Fibroblast of skin of abdomen (primary cell): ENCODE results near the gene ABLIM2.
"Not testable (repeated sequence)": the region's sequence is repeated elsewhere in the genome, so short reads cannot be mapped to it uniquely, and the experiment has no call there.

ENCODE experiments used
- DNase-seq: peaks from one replicate; pipeline ENCODE4 v3.0.0-alpha.2; 2013

Gene ABLIM2

GRCh38 chr4:8156617-8157016 lies 2.0 kb downstream of the ABLIM2 start:
- DNase-seq, result no peak

DNA sequence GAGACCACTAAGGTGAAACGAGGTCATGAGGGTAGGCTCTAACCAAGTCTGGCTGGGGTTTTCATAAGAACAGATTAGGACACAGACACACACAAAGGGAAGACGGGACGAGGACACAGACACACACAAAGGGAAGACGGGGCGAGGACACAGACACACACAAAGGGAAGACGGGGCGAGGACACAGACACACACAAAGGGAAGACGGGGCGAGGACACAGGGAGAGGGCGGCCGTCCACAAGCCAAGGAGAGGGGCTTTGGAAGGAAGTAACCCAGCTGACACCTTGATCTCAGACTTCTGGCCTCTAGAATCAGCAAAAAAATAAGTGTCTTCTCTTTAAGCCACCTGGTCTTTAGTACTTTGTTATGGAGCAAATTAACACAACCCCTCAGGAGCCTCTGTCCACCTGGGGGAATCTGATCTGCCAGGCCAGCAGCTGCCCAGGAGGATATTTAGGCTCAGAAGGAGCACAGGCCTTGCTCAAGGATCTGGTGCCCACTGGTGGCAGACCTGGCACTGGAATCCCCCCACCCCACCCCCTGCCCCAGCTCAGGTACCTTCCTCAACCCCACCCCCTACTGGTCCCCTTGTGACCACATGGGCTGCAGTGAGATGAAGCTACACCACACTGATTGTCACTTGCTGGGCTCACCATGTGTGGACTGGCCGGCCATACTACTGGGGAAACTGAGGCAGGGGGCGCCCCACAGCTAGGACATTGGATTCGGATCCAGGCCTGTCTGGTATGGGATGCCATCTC lies 2.8 kb downstream of the ABLIM2 start:
- DNase-seq, result no peak

DNA sequence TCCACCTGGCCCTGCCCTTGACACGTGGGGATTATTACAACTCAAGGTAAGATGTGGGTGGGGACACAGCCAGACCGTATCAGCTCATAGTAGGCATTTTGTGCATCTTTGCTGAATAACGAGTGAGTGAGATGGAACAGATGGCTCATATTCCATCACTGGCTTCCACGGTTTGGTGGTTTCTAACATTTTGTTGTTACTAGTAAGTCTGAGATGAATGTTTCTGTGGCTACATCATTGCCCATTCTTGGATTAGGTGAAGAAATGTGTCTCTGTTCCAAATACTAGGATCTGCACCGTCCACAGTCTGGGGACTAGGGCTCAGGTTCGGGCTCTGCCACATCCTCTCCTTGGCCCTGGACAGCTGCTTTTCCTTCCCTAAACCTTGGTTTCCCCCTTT lies 3.6 kb downstream of the ABLIM2 start:
- no peak for DNase-seq

DNA sequence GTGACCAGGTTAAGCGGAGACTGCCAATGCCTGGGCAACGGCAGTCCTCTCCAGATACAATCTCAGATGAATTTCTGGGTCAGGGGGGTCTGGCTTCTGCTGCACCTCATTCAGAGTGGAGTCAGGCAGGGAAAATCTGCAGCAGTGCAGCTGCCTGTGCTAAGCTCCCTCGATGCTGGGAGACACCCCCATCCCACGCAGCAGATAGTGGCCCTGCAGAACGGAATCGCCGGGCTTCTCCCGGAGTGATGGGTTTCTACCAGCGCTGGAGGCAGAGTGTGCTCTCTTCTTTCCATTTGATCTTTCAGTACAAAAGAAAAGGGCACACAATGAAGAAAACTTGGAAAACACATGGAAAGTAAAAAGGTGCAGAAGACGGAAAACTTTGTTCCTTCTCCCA lies 5.2 kb downstream of the ABLIM2 start:
- no peak for DNase-seq

DNA sequence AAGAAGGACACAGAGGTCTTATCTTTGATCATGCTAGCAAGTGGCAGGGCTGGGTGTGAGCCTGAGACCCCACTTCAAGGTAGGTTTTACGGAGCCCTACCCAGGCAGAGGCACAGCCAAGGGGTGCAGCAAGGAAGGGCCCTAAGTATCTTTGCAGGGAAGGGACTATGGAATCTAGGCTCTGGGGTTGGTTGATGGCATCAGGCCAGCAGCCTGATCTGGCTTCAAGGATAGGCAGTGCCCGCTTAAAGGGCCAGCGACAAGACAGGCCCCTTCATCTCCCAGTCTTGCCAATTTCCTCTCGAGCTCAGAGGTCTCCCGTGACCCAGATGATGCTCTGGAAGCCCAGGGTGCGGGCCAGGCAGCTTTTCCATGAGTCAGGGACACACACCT lies 5.8 kb downstream of the ABLIM2 start:
- DNase-seq, result no peak

- no peak for DNase-seq
Measured at GRCh38 chr4:8152090-8152864, 6.3 kb downstream of the ABLIM2 start.

- DNase-seq, result no peak
Measured at GRCh38 chr4:8151165-8151650, 7.4 kb downstream of the ABLIM2 start.

GRCh38 chr4:8150152-8151090 lies 8.2 kb downstream of the ABLIM2 start:
- no peak for DNase-seq

DNA sequence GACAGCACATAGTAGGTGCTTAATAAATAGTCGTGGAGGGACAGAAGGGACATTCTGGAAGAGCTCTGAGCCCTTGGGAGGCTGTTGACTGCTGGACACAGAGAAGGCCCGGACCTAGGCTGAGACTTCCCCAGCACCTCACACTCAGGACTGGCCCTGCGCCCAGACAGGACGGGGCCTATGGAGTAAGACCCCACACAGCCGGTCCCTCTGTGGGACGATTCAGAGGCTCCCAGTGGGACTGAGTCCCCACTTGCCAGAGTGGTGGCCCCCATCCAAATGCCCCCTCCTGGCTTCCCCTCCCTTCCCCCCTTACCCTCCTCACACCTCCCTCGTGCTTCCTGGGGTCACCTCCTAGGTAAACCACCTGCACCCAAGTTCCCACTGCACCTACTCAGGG lies 8.9 kb downstream of the ABLIM2 start:
- DNase-seq, result no peak

- DNase-seq, result no peak
Measured at GRCh38 chr4:8148785-8149435, 9.7 kb downstream of the ABLIM2 start.

GRCh38 chr4:8148159-8148558 lies 10.5 kb downstream of the ABLIM2 start:
- DNase-seq, result no peak

GRCh38 chr4:8147231-8147970 lies 11.2 kb downstream of the ABLIM2 start:
- no peak for DNase-seq

DNA sequence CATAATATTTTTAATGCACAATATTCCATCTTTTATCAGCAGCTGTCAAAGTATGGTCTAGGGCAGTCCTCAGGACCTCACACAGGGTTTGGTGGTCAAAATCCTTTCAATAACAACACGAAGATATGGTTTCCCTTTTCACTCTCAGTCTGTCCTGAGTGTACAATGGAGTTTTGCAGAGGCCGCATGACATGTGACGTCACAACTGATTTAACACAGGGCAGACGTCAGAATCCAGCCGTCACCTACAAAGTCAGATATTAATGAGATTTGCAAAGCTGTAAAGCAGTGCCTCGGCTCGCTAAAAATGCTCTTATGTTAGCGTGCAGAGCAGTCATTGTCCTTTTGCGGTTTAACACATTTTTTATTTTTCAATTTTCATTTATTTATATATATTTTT lies 12.5 kb downstream of the ABLIM2 start:
- no peak for DNase-seq

GRCh38 chr4:8144359-8144758 lies 14.3 kb downstream of the ABLIM2 start:
- DNase-seq, result no peak

DNA sequence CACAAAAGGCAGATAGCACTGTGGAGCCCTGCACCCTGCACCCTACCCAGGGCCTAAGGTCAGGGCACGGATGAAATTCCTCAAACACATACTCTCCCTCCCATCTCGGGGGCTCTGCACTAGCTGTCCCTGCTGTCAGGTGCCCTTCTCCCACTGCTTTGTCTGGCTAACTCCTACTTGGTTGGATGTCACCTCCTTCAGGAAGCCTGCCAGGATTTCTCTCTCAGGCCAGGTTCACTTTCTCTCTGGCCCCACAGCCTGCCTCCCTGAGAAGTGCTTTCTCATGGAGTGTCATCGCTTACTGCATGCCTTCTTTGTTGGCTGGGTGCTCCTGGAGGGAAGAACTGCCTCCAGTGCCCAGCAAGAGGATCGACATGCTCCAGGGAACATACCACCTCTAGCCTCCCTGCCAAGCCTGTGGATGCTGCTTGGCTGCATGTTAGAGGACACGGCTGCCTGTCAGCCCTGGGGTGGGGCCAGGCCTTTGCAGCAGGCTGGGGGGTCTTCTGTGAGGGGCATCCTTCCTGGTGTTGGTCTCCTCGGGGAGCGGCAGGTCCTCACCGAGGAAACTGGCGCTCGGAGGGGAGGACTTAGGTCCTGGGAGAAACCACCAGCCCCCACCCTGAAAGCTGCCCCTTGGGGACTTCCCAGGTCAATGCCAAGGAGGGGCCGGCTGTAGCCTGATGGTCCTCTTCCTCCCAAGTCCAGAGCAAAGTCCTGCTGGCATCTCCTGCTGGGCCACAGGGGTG lies 15.0 kb downstream of the ABLIM2 start:
- no peak for DNase-seq

DNA sequence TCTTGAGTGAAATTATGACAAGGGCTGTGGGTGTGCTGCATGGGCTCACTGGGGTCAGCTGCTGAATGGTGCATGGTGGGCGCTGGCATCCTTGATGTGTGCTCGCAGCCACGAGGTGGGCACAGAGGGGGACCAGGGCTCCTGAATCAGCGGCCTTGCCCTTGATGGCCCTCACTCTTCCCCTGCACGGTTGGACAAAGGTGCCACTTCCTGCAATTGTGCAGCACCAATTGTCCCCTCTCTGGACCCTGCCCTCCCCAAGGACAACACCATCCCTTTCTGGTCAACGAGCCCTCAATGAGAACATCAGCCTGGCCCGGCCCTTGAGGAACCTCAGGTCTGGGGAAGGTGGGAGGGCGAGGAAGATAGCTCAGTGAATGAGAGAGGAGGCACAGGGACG lies 16.1 kb downstream of the ABLIM2 start:
- no peak for DNase-seq

GRCh38 chr4:8141935-8142334 lies 16.7 kb downstream of the ABLIM2 start:
- DNase-seq, result no peak

DNA sequence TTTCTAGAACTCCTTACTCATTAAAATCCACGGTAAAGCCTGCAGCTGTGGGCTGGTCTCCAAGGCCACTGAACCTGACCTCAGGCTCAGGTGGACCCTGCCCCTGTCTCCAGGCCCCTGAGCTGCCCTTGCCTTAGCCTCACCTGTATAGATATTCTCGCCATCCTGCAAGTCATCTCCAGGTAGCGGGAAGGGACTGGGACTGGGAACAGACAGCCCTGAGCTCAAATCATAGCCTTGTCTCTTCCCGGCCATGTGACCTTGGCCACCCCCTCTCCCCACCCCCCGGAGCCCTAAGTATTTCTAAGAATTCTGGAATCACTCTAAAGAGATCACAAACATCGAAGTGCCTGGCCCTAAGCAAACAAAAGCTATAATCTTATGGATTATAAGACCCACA lies 17.7 kb downstream of the ABLIM2 start:
- no peak for DNase-seq

DNA sequence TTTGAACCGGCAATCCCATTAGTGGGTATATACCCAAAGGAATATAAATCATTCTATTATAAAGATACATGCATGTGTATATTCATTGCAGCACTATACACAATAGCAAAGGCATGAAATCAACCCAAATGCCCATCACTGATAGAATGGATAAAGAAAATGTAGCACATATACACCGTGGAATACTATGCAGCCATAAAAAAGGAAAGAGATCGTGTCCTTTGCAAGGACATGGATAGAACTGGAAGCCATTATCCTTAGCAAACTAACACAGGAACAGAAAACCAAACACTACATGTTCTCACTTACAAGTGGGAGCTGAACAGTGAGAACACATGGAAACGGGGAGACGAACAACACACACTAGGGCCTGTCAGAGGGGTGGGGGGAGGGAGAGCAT lies 18.9 kb downstream of the ABLIM2 start:
- not testable (repeated sequence) for DNase-seq

- DNase-seq, result no peak
Measured at GRCh38 chr4:8136972-8137710, 21.5 kb downstream of the ABLIM2 start.
